ENCODE data around the gene PPP5C. TPM values are rescaled to one million over a fixed set of nuclear protein-coding genes. Genes with fewer than 3 reads are reported as not detected.

The PPP5C gene
- total RNA-seq, 1 experiment from 2014 or later: 85.4 TPM

- POLR2A ChIA-PET (ENCODE audit: unreplicated experiment): interaction anchor here (0.6 kb wide), 1 partner anchor 22 kb away, joined by 8 read pairs; no protein-coding TSS in a partner anchor
- H3K4me3 ChIP-seq: no peak overlapping the region; the same call in 1 of the 2 replicates
- DNase-seq: no peak
- H3K36me3 ChIP-seq (ENCODE audit: low read depth): no peaks in the 10 kb centered on the region
- peaks cover 26% of the 10 kb centered on the region; the same call in 1 of the 2 replicates for H3F3A ChIP-seq (ENCODE audit: insufficient read depth, low read depth)
- H3K9me3 ChIP-seq (ENCODE audit: insufficient read depth, low read depth): no peaks in the 10 kb centered on the region
- H3K4me1 ChIP-seq (replicated peaks; ENCODE audit: insufficient read depth): peaks cover 29% of the 10 kb centered on the region
- H3K79me2 ChIP-seq (ENCODE audit: low read depth): no peaks in the 10 kb centered on the region
- no TSS peak for BruUV-seq (replicated peaks)
- H3K4me2 ChIP-seq: peak overlapping the region; percentile 54
- CTCF ChIA-PET: interaction anchor here (0.7 kb wide), 1 partner anchor 498 kb away, joined by 6 read pairs; no protein-coding TSS in a partner anchor
- no peak overlapping the region for H3K27ac ChIP-seq
- no peaks in the 10 kb centered on the region for H4K20me1 ChIP-seq (ENCODE audit: insufficient read depth)
- no peak overlapping the region for H2AFZ ChIP-seq
- no peak for TF ChIP-seq EZH2 (IDR thresholded peaks at IDR 0.05; ENCODE audit: low read depth)
- TF ChIP-seq CTCF (conservative IDR thresholded peaks at IDR 0.05): no peak
- intact Hi-C loops (cut with micrococcal nuclease; ENCODE audit: unreplicated experiment): loop anchor here (5.0 kb wide), 1 partner anchor 74 kb away; no protein-coding TSS in a partner anchor
- peaks cover 6% of the 10 kb centered on the region; the same call in 1 of the 2 replicates for H3K27me3 ChIP-seq (ENCODE audit: insufficient read depth, low read depth)
- no peaks in the 10 kb centered on the region for H3K9me2 ChIP-seq (ENCODE audit: insufficient read depth)
Observed at GRCh38 chr19:46298479-46299003, 48.3 kb upstream of the PPP5C start.

GRCh38 chr19:46299004-46299509, 47.8 kb upstream of the PPP5C start:
- no peaks in the 10 kb centered on the region for H3K79me2 ChIP-seq (ENCODE audit: low read depth)
- no peak overlapping the region for H3K27ac ChIP-seq
- peak; percentile 74 to 98 for DNase-seq
- H3F3A ChIP-seq (ENCODE audit: insufficient read depth, low read depth): peaks cover 26% of the 10 kb centered on the region; the same call in 1 of the 2 replicates
- H3K27me3 ChIP-seq (ENCODE audit: insufficient read depth, low read depth): peaks cover 6% of the 10 kb centered on the region; the same call in 1 of the 2 replicates
- no peak overlapping the region; the same call in 1 of the 2 replicates for H3K4me3 ChIP-seq
- intact Hi-C loops (cut with micrococcal nuclease; ENCODE audit: unreplicated experiment): loop anchor here (5.0 kb wide), 1 partner anchor 73 kb away; no protein-coding TSS in a partner anchor
- no peaks in the 10 kb centered on the region for H3K9me2 ChIP-seq (ENCODE audit: insufficient read depth)
- no peak for TF ChIP-seq CTCF (conservative IDR thresholded peaks at IDR 0.05)
- TF ChIP-seq EZH2 (IDR thresholded peaks at IDR 0.05; ENCODE audit: low read depth): no peak
- POLR2A ChIA-PET (ENCODE audit: unreplicated experiment): interaction anchor here (0.6 kb wide), 1 partner anchor 22 kb away, joined by 8 read pairs; no protein-coding TSS in a partner anchor
- no peaks in the 10 kb centered on the region for H4K20me1 ChIP-seq (ENCODE audit: insufficient read depth)
- H3K4me2 ChIP-seq: peak overlapping the region; percentile 54
- H3K4me1 ChIP-seq (replicated peaks; ENCODE audit: insufficient read depth): peaks cover 29% of the 10 kb centered on the region
- no peaks in the 10 kb centered on the region for H3K36me3 ChIP-seq (ENCODE audit: low read depth)
- H3K9me3 ChIP-seq (ENCODE audit: insufficient read depth, low read depth): no peaks in the 10 kb centered on the region
- H2AFZ ChIP-seq: no peak overlapping the region
- no TSS peak for BruUV-seq (replicated peaks)
- CTCF ChIA-PET: no interaction called here

GRCh38 chr19:46299695-46300094, 47.2 kb upstream of the PPP5C start:
- H3K27ac ChIP-seq: no peak overlapping the region
- POLR2A ChIA-PET (ENCODE audit: unreplicated experiment): no interaction called here
- no peaks in the 10 kb centered on the region for H4K20me1 ChIP-seq (ENCODE audit: insufficient read depth)
- CTCF ChIA-PET: interaction anchor here (0.6 kb wide), 1 partner anchor 240 kb away, joined by 3 read pairs; no protein-coding TSS in a partner anchor
- H3K9me2 ChIP-seq (ENCODE audit: insufficient read depth): no peaks in the 10 kb centered on the region
- BruUV-seq (replicated peaks): no TSS peak
- no peak overlapping the region for H2AFZ ChIP-seq
- no peaks in the 10 kb centered on the region for H3K36me3 ChIP-seq (ENCODE audit: low read depth)
- TF ChIP-seq EZH2 (IDR thresholded peaks at IDR 0.05; ENCODE audit: low read depth) (no peak), CTCF (conservative IDR thresholded peaks at IDR 0.05) (no peak)
- 0 out of 2 replicates have a peak, but pooled peaks cover 2% of the 10 kb centered on the region for H3K27me3 ChIP-seq (ENCODE audit: insufficient read depth, low read depth)
- H3K9me3 ChIP-seq (ENCODE audit: insufficient read depth, low read depth): no peaks in the 10 kb centered on the region
- intact Hi-C loops (cut with micrococcal nuclease; ENCODE audit: unreplicated experiment): loop anchor here (5.0 kb wide), 1 partner anchor 73 kb away; no protein-coding TSS in a partner anchor
- no peak for DNase-seq
- H3F3A ChIP-seq (ENCODE audit: insufficient read depth, low read depth): peaks cover 26% of the 10 kb centered on the region
- no peak overlapping the region for H3K4me2 ChIP-seq
- H3K4me3 ChIP-seq: no peak overlapping the region
- H3K79me2 ChIP-seq (ENCODE audit: low read depth): no peaks in the 10 kb centered on the region
- H3K4me1 ChIP-seq (replicated peaks; ENCODE audit: insufficient read depth): peaks cover 29% of the 10 kb centered on the region
